Measurements from ENCODE around the gene AKR1C3.
"Not testable (repeated sequence)": the region's sequence is repeated elsewhere in the genome, so short reads cannot be mapped to it uniquely, and the experiment has no call there.

The AKR1C3 gene

DNA sequence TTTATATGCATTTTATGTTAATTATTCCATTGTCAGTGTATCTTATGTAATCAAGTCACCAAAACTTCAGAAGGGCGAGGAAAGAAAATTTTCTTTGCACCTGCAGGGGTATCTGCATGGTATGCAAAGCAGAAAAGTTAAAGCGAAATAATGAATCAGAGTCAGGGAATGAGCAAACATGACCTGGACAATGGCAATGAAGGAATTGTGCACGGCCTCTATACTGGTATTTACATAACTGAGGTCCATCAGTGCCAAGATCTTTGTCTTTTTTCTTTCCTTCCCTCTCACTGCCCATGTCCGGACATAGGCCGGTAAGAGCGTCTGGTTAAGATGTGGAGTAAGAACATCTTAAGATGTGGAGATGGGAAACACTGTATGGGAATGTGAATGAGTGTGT is 14.4 kb upstream of the AKR1C3 start:
- no peak overlapping the region for H3K4me3 ChIP-seq (ENCODE audit: low read length)
- no peak for DNase-seq (ENCODE audit: low read depth, low spot score)

DNA sequence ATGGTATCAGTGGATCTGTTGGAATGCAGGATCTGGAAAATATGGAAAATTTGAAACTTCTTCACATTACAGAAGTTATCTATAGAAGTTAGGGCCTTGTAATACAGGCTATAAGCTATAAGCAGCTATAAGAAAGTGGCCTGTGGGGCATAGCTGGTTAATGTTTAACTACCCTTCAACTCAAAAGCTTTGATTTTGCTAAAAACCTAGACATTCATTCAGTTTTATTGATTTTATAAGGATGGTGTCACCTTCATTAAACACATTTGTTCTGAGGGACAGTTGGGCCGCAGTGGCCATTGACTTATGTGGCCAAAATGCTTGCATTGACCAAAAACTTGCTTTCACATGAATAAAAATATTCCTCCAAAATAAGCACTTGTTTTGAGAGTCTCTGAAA is 13.1 kb upstream of the AKR1C3 start:
- no peak for DNase-seq (ENCODE audit: low read depth, low spot score)
- H3K4me3 ChIP-seq (ENCODE audit: low read length): no peak overlapping the region

DNA sequence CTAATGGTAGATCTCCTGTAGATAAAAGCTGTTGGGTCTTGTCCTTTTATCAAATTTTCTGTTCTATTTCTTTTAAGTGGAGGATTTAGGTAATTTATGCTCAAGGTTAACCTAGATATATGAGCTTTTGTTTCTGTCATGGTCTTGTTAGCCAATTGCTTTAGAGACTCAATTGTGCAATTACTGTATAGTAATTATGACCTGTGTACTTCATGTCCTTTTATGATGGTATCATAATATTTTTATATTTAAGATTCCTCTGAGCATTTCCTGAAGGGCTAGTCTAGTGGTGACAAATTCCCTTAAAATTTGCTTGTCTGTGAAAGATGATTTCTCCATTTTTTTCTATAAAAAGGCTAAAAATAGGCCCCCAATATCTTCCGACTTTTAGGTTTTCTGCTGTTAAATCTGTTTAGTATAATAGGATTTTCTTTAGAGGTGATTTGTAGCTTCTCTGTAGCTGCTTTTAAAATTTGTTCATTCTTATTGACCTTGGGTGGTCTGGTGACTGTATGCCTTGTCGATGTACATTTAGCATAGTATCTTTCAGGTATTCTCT is 5.4 kb upstream of the AKR1C3 start:
- no peak for DNase-seq (ENCODE audit: low read depth, low spot score)
- H3K4me3 ChIP-seq (ENCODE audit: low read length): no peak overlapping the region

DNA sequence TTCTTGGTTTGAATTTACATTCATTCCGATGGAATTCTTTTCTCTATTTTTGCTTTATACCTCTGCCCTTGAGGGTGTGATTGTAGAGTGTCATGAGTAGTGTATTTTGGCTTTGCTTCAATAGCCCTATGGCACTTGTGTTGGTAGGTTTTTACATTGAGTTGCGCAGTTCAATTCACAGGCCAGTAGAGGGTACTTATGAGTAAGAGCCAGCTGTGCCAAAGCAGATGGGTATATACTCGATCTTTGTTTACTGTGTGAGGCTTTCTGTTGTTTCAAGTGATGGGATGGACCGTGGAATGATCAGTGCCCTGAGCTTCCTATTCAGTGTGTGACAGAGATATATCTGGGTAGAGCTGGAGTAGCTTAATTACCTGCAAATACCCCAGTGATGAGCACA is 4.3 kb upstream of the AKR1C3 start:
- no peak overlapping the region for H3K4me3 ChIP-seq (ENCODE audit: low read length)

DNA sequence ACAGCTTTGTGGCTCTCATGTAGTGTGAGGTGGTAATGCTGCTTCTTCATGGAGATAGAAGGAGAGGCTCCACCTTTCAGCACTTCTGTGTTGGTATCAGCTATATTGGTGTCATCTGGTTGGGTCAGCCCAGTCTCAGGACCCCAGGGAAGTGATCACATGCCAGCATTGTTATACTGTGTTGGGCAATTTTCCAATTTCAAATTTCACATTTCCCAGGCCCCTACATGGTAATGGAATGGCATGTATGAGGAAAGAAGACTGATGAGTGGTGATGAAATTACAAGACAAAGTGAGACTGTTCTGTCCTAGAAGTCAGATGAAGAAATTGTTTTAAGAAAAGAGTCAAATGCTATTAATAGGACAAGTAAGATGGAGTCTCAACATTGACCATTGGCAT is 3.7 kb upstream of the AKR1C3 start:
- no peak for DNase-seq (ENCODE audit: low read depth, low spot score)
- H3K4me3 ChIP-seq (ENCODE audit: low read length): no peak overlapping the region

More for the DNA sequence above, 4.3 kb upstream of the AKR1C3 start:
- DNase-seq (ENCODE audit: low read depth, low spot score): peak; percentile 51

DNA sequence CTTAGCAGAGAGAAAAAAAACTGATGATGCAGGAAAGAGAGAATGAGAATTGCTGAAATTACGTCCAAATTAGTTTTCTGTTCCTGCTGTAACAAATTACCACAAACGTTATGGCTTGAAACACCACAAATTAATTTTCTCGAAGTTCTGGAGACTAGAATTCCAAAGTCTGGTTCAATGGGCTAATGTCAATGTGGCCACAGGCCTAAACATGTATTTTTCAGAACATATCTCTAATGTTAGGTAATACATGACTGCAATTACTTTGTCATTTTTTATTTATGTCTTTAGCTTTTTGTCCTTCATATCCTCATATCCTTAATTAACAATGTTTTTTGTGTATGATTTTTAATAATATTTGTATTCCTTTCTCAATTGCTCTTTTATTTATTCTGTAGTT is 3.0 kb upstream of the AKR1C3 start:
- DNase-seq (ENCODE audit: low read depth, low spot score): no peak
- H3K4me3 ChIP-seq (ENCODE audit: low read length): no peak overlapping the region

DNA sequence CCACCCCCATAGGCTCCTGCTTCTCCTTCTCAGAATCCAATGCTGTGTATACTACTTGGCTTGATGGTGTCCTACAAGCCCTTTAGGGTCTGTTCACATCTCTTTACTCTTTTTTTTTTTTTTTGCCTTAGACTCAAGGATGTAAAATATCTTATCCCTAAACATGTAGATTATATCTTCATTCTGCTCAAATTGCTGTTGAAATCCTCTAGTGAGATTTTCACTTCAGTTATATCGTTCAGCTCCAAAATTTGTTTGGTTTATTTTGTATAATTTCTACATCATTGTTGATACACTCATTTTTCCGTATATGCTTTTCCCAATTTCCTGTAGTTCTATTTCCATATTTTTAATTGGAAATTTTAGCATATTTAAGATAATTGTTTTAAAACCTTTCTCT is 1.8 kb upstream of the AKR1C3 start:
- no peak overlapping the region for H3K4me3 ChIP-seq (ENCODE audit: low read length)
- no peak for DNase-seq (ENCODE audit: low read depth, low spot score)

DNA sequence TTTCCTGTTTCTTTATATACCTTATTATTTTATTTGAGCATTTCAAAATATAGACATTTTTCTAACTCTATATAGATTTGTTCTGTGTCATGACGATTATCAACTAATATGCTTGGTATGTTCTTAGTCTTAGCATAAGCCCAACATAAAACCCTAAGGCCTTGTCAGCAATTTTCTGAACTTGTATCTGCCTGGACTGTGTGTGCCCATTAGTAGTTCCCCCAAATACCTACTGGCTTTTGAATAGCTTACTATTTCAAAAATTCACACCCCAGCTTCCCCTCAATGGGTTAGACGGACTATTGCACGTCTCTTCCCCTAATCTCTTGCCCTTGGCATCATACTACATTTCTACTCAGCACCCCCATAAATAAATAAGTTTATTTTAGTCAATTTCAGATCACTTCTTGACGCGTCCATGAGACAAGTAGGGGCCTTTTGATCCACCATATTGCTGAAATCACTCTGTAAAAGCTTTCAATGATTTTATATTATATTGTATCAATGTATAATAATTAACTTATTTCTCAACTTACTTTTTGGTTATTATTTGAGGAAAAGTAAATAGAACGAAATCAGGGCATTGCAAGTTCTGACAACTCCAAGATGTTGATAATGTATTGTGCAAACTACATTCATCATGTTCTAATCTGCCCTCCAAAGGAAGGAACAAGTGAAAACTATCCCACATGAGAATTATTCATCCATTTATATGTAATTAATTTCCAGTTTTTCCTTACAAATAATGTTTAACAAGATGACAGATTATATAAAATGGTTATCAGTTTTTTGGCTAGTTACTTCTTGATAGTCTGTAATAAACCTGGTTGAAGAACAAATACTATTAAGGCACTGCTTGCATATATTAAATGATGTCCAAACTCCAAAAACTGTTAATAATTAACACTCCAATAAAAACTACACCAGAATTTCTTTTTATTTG is 1.1 kb upstream of the AKR1C3 start:
- no peak overlapping the region for H3K4me3 ChIP-seq (ENCODE audit: low read length)
- DNase-seq (ENCODE audit: low read depth, low spot score): no peak

DNA sequence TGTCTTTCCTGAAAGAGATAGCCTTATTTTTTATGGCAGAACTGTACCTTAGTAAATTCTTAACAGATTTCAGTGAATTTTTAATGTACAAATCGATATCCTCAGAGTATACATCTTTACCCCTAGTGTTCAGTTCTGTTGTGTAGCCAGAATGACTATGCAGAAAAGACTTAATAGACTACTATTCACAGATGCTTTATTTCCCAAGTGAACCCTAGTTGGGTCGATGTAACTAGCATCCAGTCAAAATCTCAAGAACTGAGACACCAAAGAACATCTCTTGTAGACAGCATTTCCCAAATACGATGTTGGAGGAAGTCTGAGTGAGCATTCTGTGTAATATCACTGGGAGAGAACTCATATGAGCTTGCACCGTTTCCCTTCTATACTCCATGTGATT is 1.5 kb downstream of the AKR1C3 start:
- H3K4me3 ChIP-seq (ENCODE audit: low read length): no peak overlapping the region
- DNase-seq (ENCODE audit: low read depth, low spot score): no peak

DNA sequence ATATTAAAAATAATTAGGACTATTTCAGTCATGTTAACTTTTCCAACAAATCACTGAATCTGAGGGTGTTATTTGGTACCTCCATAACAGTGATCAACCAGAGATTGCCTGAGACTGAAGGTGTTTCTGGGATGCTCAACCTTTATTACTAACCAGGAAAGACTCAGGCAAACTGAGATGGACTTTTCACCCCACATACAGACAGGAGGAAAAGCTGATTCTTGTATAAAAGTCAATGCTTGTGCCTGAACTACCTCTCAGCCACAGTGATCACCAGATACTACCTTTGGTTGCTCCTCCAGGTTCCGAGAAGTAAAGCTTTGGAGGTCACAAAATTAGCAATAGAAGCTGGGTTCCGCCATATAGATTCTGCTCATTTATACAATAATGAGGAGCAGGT is 1.9 kb downstream of the AKR1C3 start:
- no peak for DNase-seq (ENCODE audit: low read depth, low spot score)
- no peak overlapping the region for H3K4me3 ChIP-seq (ENCODE audit: low read length)

DNA sequence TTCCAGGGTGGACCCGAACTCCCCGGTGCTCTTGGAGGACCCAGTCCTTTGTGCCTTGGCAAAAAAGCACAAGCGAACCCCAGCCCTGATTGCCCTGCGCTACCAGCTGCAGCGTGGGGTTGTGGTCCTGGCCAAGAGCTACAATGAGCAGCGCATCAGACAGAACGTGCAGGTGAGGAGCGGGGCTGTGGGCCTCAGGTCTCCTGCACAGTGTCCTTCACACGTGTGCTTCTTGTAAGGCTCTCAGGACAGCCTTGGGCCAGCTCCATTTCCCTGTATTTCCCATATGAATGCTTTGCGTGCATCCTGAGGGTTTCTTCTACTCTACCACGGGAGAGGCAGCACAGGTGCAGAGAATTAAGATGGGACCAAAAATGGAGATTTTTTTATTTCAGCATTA is 8.3 kb downstream of the AKR1C3 start:
- not testable (repeated sequence) for DNase-seq (ENCODE audit: low read depth, low spot score)

DNA sequence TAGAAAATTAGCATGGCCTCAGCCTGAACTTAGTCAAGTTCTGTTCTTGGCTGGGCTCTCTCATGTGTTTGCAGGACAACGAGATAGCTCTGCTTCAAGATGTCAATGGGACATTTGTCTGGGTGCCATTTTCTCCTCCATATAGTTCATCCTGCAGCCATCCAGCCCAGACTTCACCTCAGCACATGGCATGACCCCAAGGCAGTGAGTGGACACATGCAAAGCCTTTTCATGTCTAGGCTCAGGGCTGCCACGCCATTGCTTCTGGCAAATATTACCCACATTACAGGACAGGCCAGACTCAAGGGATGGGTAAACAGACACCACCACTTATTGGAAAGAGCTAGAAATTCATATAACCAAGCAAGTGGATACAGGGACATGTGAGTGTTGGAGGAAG is 9.3 kb downstream of the AKR1C3 start:
- H3K4me3 ChIP-seq (ENCODE audit: low read length): no peak overlapping the region
- no peak for DNase-seq (ENCODE audit: low read depth, low spot score)

More for the DNA sequence above, 8.3 kb downstream of the AKR1C3 start:
- H3K4me3 ChIP-seq (ENCODE audit: low read length): not testable (repeated sequence)

DNA sequence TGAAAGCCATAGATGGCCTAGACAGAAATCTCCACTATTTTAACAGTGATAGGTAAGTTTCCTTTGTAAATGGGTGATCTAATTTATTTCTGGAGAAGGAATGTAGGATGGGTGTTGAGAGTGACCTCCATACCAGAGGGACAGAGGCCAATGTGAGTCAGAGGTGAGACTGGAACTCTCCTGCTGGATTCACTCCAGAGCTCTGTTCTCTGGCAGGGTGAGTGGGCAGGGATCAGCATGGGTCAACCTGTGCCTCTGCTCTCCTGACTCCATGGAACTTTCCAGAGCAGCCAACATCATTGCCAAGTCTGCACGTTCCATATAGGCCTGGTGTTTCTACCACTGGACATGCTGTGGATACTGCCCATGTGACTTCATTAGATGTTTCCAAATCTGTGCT is 11.4 kb downstream of the AKR1C3 start:
- no peak for DNase-seq (ENCODE audit: low read depth, low spot score)
- no peak overlapping the region for H3K4me3 ChIP-seq (ENCODE audit: low read length)

DNA sequence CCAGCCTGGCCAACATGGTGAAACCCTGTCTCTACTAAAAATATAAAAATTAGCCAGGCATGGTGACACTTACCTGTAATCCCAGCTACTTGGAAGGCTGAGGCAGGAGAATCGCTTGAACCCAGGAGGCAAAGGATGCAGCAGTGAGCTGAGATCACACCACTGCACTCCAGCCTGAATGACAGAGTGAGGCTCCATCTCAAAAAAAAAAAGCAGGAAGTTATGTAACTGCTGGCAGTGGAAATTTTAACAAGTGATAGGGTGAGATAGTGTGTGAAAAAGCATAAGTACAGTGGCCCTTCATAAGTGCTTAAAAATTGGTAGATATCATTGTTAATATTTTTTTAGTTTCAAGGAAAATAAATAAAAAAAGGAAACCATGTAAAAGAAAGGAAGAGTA is 12.3 kb downstream of the AKR1C3 start:
- DNase-seq (ENCODE audit: low read depth, low spot score): no peak
- no peak overlapping the region for H3K4me3 ChIP-seq (ENCODE audit: low read length)

DNA sequence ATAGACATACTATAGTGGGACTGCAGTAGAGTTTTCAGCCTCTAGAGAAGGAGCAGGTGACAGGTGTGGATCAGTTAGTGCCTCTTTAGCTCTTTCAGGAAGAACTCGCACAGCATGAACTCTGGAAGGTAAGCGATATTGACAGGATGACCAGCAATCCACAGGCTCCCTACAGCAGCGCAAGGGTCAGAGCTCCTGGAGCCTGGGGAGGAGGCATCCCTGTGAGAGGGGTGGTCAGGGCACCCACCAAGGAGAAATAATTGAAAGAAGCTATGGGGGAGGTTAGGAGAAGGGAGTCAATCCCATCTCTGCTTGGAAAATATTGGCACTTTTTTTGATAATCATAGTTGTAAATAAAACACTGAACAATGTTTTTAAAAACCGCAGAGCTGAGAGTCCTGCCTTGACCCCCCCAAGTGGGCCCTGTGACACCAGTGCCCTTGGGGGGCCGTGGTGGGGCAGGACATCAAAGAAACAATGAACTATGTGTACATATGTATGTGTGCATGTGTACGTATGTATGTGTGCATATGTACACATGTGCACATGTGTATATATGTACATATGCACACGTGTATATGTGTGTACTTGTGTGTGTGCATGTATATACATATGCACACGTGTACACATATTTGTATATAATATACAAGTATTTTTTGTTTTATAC is 13.8 kb downstream of the AKR1C3 start:
- H3K4me3 ChIP-seq (ENCODE audit: low read length): no peak overlapping the region
- DNase-seq (ENCODE audit: low read depth, low spot score): no peak

DNA sequence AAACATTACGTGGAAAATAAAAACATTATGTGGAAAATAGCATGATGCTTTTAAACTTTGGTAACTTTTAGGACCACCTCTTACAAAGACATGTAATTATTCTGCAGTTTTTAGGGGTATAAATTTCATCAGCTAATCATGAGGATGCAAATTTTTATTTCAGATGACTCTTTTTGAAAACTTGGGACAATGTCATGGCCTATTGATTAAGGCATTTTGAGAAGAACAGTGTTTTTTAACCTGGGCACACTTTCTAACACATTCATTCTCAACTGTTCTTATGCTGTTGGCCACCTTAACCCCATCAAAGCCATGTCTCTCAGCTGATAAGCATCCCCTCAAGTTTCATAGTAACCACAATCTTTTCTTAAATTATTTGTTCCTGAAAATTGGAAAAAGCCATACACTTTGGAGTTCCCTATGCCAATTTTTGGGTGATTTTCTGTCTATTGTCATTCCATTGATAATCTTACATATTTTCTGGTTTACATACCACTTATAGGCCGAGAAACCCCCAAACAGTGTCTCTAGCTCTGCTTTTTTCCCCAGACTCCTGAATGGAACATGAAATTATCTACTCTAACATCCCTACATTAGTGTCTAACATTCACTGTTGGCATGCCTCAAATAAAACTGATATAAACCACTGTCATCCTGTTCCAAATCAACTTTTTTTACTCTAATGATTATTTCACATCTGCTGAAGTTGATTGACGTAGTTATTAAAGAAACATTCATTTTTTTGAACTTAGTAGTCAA is 14.6 kb downstream of the AKR1C3 start:
- no peak overlapping the region for H3K4me3 ChIP-seq (ENCODE audit: low read length)
- no peak for DNase-seq (ENCODE audit: low read depth, low spot score)

DNA sequence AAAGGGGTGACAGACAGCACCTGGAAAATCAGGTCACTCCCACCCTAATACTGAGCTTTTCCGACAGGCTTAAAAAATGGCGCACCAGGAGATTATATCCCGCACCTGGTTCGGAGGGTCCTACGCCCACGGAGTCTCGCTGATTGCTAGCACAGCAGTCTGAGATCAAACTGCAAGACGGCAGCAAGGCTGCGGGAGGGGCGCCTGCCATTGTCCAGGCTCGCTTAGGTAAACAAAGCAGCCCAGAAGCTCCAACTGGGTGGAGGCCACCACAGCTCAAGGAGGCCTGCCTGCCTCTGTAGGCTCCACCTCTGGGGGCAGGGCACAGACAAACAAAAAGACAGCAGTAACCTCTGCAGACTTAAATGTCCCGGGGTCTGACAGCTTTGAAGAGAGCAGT is 15.6 kb downstream of the AKR1C3 start:
- H3K4me3 ChIP-seq (ENCODE audit: low read length); DNase-seq (ENCODE audit: low read depth, low spot score): not testable (repeated sequence)

DNA sequence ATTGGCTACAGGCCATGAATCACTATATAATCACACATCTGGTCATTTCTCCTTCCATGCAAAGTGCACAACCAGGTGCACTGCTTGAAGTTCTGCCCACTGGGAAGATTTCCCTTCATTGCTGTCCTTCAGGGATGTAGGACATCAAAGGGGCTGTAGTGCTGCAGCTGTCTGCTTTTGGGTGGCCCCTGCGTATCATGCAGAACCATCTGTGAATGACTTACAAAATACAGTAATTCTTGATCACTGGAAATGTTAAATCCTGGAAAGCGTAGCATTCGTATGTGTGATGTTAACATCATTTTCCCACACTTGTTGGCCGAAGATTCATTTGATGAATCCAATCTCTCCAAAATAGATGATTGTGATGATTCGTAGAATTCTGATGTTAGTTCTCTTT is 22.4 kb downstream of the AKR1C3 start:
- DNase-seq (ENCODE audit: low read depth, low spot score): no peak
- no peak overlapping the region for H3K4me3 ChIP-seq (ENCODE audit: low read length)

DNA sequence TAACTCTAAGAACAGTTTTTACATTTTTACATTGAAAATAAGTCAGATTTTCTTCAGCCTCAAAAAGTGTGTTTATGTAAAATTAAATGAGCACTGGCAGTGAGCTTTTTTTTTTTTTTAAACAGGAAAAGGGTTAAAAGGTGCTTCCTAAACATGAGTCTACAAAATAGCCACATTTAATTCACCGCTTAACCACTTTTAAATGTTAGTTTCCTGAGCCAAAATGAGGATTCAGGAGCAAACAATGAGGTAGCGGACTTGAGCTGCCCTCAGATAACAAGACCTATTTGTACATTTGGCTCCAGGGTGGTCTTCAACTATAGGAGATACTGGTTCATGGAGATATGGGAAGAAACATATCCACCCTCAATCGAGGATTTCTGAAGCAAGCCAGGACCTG is 22.8 kb downstream of the AKR1C3 start:
- peak; percentile 33 for DNase-seq (ENCODE audit: low read depth, low spot score)
- no peak overlapping the region for H3K4me3 ChIP-seq (ENCODE audit: low read length)

DNA sequence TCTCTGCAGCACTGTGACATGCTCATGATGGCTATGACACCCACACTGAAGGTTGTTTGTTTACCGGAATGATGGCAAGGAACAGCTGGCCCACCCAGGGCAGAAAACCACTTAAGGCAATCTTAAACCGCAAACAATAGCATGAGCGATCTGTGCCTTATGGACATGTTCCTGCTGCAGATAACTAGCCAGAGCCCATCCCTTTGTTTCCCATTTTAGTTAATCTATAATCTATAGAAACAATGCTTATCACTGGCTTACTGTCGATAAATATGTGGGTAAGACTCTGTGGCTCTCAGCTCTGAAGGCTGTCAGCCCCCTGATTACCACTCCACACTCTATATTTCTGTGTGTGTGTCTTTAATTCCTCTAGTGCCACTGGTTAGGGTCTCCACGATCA is 25.8 kb downstream of the AKR1C3 start:
- not testable (repeated sequence) for DNase-seq (ENCODE audit: low read depth, low spot score); H3K4me3 ChIP-seq (ENCODE audit: low read length)

All from Jurkat, Clone E6-1 (cell line).